HG03469 (cell line): Measurements from ENCODE around the gene TAF1.
"Not testable (repeated sequence)": the region's sequence is repeated elsewhere in the genome, so short reads cannot be mapped to it uniquely, and the experiment has no call there.

Experiments
- ATAC-seq: cut with Tn5 transposase; IDR thresholded peaks from one replicate; pipeline ENCODE4 v1.9.1; 2021; ENCODE audit warnings: mild to moderate bottlenecking, moderate library complexity, moderate number of reproducible peaks; ENCODE audit not compliant: unreplicated experiment

Gene TAF1

GRCh38 chrX:71502080-71502479 lies 135.9 kb downstream of the TAF1 start:
- ATAC-seq = not testable (repeated sequence)

DNA sequence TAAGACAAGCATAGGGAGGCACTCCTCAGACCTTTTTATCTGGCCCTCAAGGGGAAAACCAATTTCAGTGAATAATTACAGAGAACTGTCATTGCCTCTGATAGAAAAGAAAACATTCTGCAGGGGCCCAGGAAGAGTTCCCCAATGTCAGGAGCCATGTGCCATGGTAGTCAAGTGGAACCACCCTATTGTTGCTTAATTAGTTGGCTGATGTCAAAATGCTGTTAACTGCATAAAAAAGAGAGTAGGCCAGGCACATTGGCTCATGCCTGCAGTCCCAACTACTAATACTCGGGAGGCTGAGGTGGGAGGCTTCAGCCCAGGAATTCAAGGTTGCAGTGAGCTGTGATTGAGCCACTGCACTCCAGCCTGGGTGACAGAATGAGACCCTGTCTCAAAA lies 138.2 kb downstream of the TAF1 start:
- ATAC-seq = no peak

DNA sequence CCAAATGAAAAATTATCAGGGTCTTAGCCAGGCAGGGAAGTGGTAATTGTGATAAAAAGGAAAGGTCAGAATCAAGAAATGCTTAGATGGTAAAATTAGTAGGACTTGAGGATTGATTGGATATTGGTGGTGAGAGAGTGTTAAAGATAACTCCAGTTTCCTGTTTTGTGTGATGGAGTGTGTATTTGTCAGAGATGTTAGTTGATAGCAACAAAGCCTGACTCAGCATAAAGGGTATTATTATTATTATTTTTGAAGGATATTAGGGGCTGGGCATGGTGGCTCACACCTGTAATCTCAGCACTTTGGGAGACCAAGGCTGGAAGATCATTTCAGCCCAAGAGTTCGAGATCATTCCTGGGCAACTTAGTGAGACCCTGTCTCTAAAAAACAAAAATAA lies 143.1 kb downstream of the TAF1 start:
- ATAC-seq = no peak

- ATAC-seq = no peak
These were observed 144.0 kb downstream of the TAF1 start for GRCh38 chrX:71510161-71510560.

DNA sequence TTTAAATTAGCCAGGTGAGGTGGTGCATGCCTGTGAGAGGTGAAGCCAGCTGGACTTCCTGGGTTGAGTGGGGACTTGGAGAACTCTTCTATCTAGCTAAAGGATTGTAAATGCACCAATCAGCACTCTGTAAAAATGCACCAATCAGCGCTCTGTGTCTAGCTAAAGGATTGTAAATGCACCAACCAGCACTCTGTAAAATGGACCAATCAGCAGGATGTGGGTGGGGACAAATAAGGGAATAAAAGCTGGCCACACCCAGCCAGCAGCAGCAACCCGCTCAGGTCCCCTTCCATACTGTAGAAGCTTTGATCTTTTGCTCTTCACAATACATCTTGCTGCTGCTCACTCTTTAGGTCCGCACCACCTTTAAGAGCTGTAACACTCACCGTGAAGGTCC lies 147.6 kb downstream of the TAF1 start:
- ATAC-seq = not testable (repeated sequence)

DNA sequence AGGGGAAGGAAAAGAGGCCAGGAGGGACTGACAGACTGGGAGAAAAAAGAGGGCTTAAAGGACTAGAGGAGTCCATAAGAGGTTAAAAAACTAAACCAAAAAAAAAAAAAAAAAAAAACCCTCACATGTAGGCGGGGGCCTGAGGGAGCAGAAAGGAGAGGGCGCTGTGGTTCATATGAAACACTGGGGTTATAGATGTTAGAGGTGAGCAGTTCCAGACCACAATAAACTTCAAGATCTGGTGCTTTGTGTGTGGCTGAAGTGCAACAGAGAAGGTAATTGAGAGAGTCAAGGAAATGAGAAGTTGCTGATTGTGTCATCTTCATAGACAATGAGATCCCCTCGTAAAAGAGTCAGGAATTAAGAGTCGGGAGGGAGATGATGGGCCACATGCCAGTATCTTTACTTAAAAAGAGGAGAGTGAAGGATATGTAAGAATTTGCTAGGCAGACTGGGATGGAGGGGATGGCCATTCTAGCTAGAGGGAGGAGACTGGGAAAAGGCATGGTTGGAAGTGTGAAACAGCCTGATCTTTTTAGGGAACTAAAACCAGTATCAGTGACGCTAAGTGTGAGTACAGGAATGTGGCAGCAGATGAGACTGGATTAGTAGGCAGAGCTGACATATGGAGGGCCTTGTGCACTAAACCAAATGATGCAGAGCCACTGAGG lies 148.3 kb downstream of the TAF1 start:
- no peak for ATAC-seq

- ATAC-seq = no peak
These were observed 148.9 kb downstream of the TAF1 start for GRCh38 chrX:71515038-71515396.
